GM18909 (cell line): ENCODE measurements around the gene SERPINB1.
"Not testable (repeated sequence)": the region's sequence is repeated elsewhere in the genome, so short reads cannot be mapped to it uniquely, and the experiment has no call there.

Experiments used
- ATAC-seq: cut with Tn5 transposase; IDR thresholded peaks from one replicate; pipeline ENCODE4 v1.9.1; 2021; ENCODE audit warnings: mild to moderate bottlenecking; ENCODE audit not compliant: unreplicated experiment, poor library complexity

The SERPINB1 gene

GRCh38 chr6:2820415-2820814, 21.2 kb downstream of the SERPINB1 start:
- no peak for ATAC-seq

DNA sequence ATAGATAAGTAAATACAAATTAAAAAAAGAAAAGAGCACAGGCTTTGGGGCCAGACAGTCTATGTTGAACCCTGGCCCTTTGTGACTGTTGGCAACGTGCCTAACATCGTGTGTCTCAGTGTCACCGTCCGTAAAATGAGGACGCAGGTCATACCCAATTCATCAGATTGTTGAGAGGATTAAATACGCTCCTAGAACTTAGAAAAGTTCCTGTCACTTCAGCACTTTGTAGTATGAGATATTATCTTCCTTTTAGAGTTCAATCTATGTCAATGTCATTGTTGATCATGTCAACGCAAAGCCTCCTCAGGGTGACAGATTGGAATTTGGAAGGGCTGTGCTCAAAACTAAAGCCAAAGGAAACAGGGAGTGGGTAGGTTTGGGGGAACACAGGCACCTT, 21.7 kb downstream of the SERPINB1 start:
- no peak for ATAC-seq

GRCh38 chr6:2819115-2819514, 22.5 kb downstream of the SERPINB1 start:
- no peak for ATAC-seq

- ATAC-seq, result no peak
Observed at GRCh38 chr6:2818593-2818992, 23.1 kb downstream of the SERPINB1 start.

GRCh38 chr6:2817903-2818443, 23.7 kb downstream of the SERPINB1 start:
- no peak for ATAC-seq

DNA sequence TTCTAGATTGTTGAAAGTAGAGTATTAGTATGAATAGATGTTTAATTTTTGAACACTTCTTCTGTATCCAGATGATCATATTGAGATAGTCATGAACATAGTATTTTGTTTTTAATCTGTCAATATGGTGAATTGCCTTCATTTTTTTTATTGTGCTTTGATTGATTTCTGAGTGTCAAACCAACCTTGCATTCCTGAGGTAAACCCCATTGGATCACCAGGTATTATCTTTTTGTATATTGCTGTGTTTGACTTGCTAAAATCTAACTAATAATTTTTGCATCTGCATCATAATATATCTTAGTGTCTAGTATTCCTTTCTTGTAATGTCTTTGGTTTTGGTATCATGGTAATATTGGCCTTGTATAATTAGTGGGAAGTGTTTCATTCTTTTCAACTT, 25.5 kb downstream of the SERPINB1 start:
- no peak for ATAC-seq

GRCh38 chr6:2812695-2813094, 29.0 kb downstream of the SERPINB1 start:
- ATAC-seq, result no peak

DNA sequence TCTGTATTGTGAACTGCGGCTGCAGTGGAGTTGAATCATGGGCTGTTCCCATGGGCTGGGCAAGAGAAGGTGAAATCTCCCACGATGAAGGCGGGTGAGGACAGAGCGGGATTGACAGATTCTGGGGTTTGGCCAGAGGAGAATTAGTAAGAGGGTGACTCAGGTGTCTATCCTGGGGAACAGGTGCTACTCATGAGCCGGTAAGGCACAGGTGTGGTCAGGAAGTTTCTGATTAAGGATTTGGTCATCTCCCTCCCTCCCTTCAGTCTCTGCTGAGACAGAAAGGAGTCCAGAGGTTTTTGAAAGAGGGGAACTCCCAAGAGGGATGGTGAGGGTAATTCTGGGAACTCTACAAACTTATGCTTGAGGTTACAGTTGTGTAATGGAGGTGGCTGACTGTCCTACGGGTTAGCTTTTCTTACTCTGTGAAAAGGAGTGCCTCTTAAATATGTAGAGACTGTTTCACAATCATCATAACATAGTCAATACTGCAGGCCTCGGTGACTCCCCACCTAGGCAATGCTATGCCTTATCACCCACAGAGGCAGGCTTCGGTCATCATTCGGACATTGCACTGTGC, 31.5 kb downstream of the SERPINB1 start:
- no peak for ATAC-seq

DNA sequence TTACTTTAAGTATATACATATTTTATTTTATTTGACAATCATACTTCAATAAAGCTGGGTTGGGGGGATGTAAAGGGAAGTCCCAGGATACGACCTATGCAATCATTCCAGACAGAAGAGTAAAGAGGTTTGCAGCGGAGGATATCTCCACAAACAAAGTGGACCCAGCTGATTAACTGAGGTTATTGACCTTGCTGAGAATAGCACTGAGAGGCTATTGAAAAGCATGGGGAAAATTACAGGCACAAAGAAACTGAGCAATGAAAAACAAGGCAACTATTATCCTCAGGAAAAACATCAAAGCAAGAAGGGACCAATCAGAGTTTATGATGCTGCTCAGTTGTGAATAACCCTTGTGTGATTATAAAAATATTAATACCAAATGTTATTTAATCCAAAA, 32.6 kb downstream of the SERPINB1 start:
- ATAC-seq, result no peak

DNA sequence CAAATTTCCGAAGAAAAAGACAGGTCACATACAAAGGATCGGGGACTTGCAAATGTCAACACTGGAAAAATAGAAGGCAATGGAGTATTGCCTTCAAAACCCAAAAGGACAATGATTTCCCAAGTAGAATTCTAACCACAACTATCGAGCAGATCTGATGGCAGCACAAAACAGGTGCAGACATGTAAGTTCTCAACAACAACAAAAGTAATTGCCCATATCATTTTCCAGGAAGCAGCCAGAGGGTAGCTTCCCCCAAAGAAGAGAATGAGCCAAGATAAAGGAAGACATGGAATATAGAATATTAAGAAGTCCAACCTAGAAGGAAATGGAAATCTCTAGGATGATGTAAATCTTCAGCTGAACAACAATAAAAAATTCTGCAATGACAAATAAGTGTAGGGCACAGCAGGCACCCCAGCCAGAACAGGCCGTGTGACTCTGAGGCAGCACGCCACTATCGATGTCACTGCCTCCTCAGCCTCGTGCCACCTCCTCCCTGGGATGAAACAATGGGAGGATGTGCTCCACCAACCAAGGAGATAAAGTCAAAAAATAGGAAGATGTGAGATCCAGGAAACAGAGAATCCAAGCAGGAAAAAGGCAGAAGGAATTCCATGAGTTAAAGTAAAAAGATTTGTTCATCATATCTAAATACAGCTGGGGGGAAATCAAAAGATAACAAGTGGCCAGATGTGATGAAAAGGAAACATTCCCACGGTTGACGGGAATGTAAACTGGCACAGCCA, 34.1 kb downstream of the SERPINB1 start:
- no peak for ATAC-seq

DNA sequence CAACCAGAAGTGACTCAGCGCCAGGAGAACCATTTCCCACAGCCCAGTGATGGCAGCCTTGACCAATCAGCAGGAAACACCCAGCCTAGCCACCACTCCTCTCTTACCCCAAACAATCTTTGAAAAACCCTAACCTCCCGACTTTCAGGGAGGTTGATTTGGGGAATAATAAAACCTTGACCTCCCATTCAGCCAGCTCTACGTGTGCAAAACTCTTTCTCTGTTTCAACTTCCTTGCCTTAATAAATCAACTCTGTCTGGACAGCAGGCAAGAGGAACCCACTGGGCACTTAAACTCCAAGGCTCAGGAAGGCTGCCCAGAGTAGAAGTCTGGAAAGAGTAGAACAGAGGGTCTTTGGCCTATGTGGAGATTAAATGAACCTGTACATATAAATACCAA, 35.0 kb downstream of the SERPINB1 start:
- no peak for ATAC-seq

- ATAC-seq, result no peak
Observed at GRCh38 chr6:2805031-2805430, 36.6 kb downstream of the SERPINB1 start.

DNA sequence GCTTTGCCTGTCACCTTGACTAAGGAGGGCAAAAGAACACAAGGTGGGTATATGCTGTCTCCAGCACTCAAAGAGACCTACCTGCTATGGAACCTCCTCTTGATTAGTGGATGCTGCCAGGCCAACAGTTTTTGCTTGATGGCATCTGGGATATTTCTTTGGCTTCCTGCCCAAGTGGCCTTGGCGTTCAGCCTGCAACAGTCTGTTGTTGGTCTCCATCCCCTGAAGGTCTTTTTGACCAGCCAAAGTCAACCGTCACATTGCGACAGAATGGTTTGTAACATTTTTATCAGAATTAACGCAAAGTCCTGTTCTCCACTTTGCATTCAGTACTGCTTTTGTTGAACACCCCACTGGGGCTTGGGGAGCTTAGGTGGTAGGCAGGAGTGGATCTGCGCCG, 37.1 kb downstream of the SERPINB1 start:
- no peak for ATAC-seq

GRCh38 chr6:2803731-2804429, 37.8 kb downstream of the SERPINB1 start:
- no peak for ATAC-seq

DNA sequence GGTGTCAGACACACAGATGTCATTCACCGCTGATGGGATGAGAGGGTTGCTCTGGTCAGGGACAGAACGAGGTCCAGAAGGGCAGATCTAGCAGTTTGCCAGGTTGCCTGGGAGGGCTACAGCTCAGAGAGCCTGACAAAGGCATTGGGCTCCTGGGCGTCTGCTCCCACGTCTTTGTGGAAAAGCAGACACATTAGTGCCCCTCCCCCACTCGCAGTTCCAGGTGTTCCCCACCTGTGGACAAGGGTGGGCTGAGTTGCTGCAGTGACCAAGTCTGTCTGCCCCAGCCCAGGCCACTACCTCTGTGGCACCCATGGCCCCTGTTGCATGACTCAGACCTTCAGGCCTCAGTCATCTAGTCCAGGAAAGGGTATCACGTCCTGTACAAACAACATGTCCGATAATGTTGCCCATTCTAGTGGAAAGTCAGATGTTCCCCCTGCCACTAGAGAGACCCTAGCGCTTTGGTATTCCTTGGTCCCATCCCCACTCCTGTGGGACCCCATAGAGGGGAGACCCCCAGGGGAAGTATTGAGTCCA, 39.1 kb downstream of the SERPINB1 start:
- no peak for ATAC-seq

DNA sequence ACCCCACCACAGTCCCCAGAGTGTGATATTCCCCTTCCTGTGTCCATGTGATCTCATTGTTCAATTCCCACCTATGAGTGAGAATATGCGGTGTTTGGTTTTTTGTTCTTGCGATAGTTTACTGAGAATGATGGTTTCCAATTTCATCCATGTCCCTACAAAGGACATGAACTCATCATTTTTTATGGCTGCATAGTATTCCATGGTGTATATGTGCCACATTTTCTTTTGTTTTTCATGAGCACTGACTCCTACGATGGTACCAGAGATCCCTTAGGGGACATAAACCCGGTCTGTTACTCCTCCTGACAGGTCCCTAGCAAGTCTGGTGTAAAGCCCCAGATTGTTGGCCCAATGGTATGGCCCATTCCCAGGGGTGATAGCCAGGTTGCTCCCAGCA, 40.0 kb downstream of the SERPINB1 start:
- ATAC-seq, result not testable (repeated sequence)

DNA sequence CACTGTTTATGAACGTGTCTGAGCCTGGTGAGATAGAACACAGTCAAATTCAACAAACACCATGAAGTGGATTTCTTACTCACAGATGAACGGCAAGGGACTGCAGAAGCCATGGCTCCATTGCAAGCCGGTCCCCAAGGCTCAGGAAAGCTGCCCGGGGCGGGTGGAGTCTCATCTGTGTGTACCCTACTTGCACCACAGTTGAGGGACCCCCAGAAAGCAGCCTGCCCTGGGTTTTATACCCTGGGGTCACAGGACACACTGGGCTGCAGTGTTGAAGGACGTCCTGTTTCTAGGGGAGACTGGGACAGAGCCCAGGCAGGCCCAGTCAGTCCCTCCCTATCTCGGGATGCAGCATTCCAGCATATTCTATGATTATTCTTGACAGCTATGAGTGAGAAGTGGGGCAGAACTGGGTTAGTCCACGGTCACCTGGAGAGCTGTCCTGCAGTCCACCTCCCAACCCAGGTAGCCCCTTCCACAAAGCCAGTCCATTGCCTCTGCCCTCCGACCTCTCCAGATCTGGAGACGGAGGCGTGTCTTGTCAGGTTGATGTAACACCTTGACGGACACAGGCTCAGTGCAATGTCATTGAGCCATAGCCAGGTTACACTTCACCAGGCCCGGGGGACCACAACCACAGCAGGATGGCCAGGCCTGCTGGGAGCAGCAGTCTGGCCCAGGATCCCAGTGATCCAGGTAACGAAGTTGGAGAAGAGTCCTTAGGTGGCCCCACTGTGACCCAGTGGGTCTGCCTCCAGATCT, 40.9 kb downstream of the SERPINB1 start:
- ATAC-seq, result no peak

- ATAC-seq, result no peak
Observed at GRCh38 chr6:2799936-2800527, 41.6 kb downstream of the SERPINB1 start.

DNA sequence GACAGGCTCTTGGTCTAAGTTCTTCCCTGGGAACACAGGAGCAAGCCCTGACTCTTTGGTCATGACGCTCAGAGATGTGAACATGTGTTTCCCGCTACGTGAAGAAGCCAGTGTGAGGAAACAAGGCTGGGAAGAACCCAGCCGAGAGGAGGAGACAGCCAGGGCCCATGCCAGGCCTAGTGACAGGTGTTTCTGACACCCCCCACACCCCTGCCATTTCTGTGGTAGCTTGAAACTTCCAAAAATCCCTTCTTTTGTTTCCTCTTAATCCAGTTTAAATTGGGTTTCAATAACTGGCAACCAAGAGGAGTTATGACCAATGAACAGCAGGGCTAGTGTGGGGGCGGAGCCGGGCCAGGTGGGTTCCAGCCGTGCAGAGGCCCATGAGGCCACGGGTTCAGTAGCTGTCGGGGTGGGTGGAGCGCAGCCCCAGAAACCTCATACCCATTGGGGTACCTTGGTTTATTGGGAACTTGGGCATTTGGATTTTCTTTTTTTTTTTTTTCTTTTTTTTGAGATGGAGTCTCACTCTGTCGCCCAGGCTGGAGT, 43.0 kb downstream of the SERPINB1 start:
- no peak for ATAC-seq

GRCh38 chr6:2797564-2798031, 44.1 kb downstream of the SERPINB1 start:
- ATAC-seq, result no peak
